ENCODE results near the gene RNF4. TPM values are rescaled to one million over a fixed set of nuclear protein-coding genes. Genes with fewer than 3 reads are reported as not detected.
A peak's percentile ranks its signal among the peaks of the same experiment; 100 is the strongest.
"Not testable (repeated sequence)": the region's sequence is repeated elsewhere in the genome, so short reads cannot be mapped to it uniquely, and the experiment has no call there.

The RNF4 gene
- total RNA-seq, 1 experiment from 2014 or later = 113 TPM

DNA sequence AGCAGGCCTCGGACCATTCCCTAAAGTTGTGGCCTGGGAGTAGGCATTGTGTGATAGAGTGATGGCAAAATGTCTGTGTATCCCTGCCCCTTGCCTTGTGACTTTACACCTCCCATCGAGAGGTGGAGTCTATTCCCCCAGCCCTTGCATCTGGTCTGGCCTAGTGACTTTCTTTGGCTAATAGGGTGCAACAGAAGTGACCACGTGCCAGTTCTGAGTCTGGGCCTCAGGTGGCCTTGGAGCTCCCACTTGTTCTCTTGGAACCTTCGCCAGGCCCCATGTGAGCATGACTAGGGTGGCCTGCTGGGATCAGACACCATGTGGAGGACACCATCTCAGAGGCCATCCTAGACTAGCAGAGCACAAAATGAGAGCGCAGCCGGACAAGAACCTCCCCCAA lies 3.9 kb upstream of the RNF4 start:
- TF ChIP-seq, protein P1, sequence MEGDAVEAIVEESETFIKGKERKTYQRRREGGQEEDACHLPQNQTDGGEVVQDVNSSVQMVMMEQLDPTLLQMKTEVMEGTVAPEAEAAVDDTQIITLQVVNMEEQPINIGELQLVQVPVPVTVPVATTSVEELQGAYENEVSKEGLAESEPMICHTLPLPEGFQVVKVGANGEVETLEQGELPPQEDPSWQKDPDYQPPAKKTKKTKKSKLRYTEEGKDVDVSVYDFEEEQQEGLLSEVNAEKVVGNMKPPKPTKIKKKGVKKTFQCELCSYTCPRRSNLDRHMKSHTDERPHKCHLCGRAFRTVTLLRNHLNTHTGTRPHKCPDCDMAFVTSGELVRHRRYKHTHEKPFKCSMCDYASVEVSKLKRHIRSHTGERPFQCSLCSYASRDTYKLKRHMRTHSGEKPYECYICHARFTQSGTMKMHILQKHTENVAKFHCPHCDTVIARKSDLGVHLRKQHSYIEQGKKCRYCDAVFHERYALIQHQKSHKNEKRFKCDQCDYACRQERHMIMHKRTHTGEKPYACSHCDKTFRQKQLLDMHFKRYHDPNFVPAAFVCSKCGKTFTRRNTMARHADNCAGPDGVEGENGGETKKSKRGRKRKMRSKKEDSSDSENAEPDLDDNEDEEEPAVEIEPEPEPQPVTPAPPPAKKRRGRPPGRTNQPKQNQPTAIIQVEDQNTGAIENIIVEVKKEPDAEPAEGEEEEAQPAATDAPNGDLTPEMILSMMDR (conservative IDR thresholded peaks at IDR 0.05; ENCODE audit: low read depth, low read length) = no peak
- no peak for TF ChIP-seq EZH2 (IDR thresholded peaks at IDR 0.05; ENCODE audit: borderline replicate concordance, low read depth, low read length, poor library complexity, severe bottlenecking)
- Histone ChIP-seq H3K27ac (ENCODE audit: low read depth, low read length, poor library complexity, severe bottlenecking) (no peak overlapping the region), H3K4me1 (ENCODE audit: insufficient read depth, low read length, poor library complexity, severe bottlenecking) (no peaks in the 10 kb centered on the region), H3K36me3 (ENCODE audit: insufficient read depth, low read length, poor library complexity, severe bottlenecking) (no peaks in the 10 kb centered on the region), H3K27me3 (replicated peaks; ENCODE audit: insufficient read depth, low read depth, low read length, poor library complexity) (no peaks in the 10 kb centered on the region), H3K4me3 (ENCODE audit: low read depth, low read length, poor library complexity, severe bottlenecking) (no peak overlapping the region), H3K9me3 (ENCODE audit: low read depth, low read length, poor library complexity, severe bottlenecking) (no peaks in the 10 kb centered on the region)
- ChIA-PET POLR2A (ENCODE audit: low non-redundant PET) (no interaction called here), CTCF (no interaction called here)
- intact Hi-C loops (cut with micrococcal nuclease; ENCODE audit: unreplicated experiment) = no loop called here
- BruUV-seq (replicated peaks) = no TSS peak
- DNase-seq (ENCODE audit: low spot score) = no peak

DNA sequence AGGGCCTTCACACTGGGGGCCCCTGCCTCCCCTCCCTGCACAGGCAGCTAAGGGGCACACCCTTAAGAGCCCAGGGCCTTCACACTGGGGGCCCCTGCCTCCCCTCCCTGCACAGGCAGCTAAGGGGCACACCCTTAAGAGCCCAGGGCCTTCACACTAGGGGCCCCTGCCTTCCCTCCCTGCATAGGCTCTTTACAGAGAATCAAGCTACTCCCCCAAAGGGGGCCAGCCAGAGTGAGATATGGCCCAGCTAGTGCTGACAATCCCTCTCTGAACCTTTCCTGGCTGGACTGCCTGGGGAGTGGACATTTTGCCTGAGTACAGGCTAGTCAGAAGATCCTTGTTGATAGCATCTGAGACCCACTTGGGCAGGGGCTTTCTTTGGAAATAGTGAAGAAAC lies 3.4 kb upstream of the RNF4 start:
- BruUV-seq (replicated peaks); POLR2A ChIA-PET (ENCODE audit: low non-redundant PET); H3K36me3 ChIP-seq (ENCODE audit: insufficient read depth, low read length, poor library complexity, severe bottlenecking); DNase-seq (ENCODE audit: low spot score); intact Hi-C loops (cut with micrococcal nuclease; ENCODE audit: unreplicated experiment); H3K27me3 ChIP-seq (replicated peaks; ENCODE audit: insufficient read depth, low read depth, low read length, poor library complexity); H3K4me3 ChIP-seq (ENCODE audit: low read depth, low read length, poor library complexity, severe bottlenecking); H3K9me3 ChIP-seq (ENCODE audit: low read depth, low read length, poor library complexity, severe bottlenecking); H3K4me1 ChIP-seq (ENCODE audit: insufficient read depth, low read length, poor library complexity, severe bottlenecking); H3K27ac ChIP-seq (ENCODE audit: low read depth, low read length, poor library complexity, severe bottlenecking): not testable (repeated sequence)
- CTCF ChIA-PET = interaction anchor here (0.6 kb wide), 1 partner anchor 538 kb away, joined by 6 read pairs; no protein-coding TSS in a partner anchor

DNA sequence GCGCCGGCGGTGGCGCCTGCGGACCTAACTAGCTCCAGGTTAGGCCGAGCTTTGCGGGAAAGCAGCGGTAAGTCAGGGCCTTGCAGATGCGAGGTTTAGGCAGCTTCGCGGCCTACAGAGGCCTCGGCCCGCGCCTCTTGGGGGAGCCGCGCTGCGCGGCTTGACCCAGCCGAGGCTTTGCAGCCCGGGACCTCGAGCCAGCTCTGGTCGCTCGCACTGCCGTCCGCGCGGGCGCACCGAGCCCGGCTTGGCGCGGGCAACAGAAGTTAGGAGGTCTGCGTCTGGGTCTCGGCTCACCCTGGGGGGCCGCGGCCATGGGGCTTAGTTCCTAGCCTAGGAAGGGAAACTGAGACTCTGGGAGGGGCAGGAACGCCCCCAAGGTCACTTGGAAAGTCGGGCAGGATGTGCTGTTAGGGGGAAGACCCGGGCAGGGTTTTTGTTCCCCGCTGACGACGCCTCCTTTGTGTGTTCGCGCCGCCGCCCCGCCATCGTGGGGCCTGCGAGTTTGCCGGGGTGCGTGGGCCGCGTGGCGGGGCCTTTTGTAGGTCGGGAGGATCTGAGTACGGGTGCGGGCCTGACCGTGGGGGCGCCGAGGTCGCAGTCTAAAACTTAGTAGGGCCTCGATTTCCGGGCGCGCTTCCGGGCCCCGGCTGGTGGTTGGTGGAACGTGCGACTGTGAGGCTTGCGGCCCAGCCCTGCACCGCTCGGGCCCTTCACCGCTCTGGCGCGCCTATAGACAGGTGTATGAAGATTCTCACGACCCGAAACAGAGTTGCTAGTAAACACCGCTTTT lies 482 bp downstream of the RNF4 start:
- CTCF ChIA-PET = no interaction called here
- BruUV-seq (replicated peaks) = no TSS peak
- H3K27ac ChIP-seq (ENCODE audit: low read depth, low read length, poor library complexity, severe bottlenecking) = peak overlapping the region; percentile 96
- peak overlapping the region; percentile 89 for H3K4me3 ChIP-seq (ENCODE audit: low read depth, low read length, poor library complexity, severe bottlenecking)
- H3K4me1 ChIP-seq (ENCODE audit: insufficient read depth, low read length, poor library complexity, severe bottlenecking) = no peaks in the 10 kb centered on the region
- POLR2A ChIA-PET (ENCODE audit: low non-redundant PET) = no interaction called here
- intact Hi-C loops (cut with micrococcal nuclease; ENCODE audit: unreplicated experiment) = no loop called here
- TF ChIP-seq, protein P1 (conservative IDR thresholded peaks at IDR 0.05; ENCODE audit: low read depth, low read length) = no peak
- no peak for TF ChIP-seq EZH2 (IDR thresholded peaks at IDR 0.05; ENCODE audit: borderline replicate concordance, low read depth, low read length, poor library complexity, severe bottlenecking)
- H3K36me3 ChIP-seq (ENCODE audit: insufficient read depth, low read length, poor library complexity, severe bottlenecking) = peaks cover 38% of the 10 kb centered on the region
- peaks cover 6% of the 10 kb centered on the region for H3K9me3 ChIP-seq (ENCODE audit: low read depth, low read length, poor library complexity, severe bottlenecking)
- peak; percentile 49 for DNase-seq (ENCODE audit: low spot score)
- no peaks in the 10 kb centered on the region for H3K27me3 ChIP-seq (replicated peaks; ENCODE audit: insufficient read depth, low read depth, low read length, poor library complexity)

DNA sequence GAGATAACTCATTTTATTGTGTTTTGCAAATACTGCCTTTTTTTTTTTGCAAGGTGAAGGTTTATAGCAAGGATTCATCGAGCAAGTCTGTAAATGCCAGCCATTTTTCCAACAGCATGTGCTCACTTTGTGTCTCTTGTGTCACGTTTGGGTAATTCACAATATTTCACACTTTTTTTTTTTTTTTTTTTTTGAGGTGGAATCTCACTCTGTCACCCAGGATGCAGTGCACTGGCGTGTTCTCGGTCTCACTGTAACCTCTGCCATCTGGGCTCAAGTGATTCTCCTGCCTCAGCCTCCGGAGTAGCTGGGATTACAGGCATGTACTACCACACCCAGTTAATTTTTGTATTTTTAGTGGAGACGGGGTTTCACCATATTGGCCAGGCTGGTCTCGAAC lies 1.9 kb downstream of the RNF4 start:
- no peaks in the 10 kb centered on the region for H3K4me1 ChIP-seq (ENCODE audit: insufficient read depth, low read length, poor library complexity, severe bottlenecking)
- POLR2A ChIA-PET (ENCODE audit: low non-redundant PET) = no interaction called here
- no peak for DNase-seq (ENCODE audit: low spot score)
- H3K36me3 ChIP-seq (ENCODE audit: insufficient read depth, low read length, poor library complexity, severe bottlenecking) = peaks cover 40% of the 10 kb centered on the region
- peaks cover 6% of the 10 kb centered on the region for H3K9me3 ChIP-seq (ENCODE audit: low read depth, low read length, poor library complexity, severe bottlenecking)
- H3K4me3 ChIP-seq (ENCODE audit: low read depth, low read length, poor library complexity, severe bottlenecking) = peak overlapping the region; percentile 89
- no peak overlapping the region for H3K27ac ChIP-seq (ENCODE audit: low read depth, low read length, poor library complexity, severe bottlenecking)
- intact Hi-C loops (cut with micrococcal nuclease; ENCODE audit: unreplicated experiment) = no loop called here
- CTCF ChIA-PET = no interaction called here
- no TSS peak for BruUV-seq (replicated peaks)
- H3K27me3 ChIP-seq (replicated peaks; ENCODE audit: insufficient read depth, low read depth, low read length, poor library complexity) = no peaks in the 10 kb centered on the region
- TF ChIP-seq, protein P1 (conservative IDR thresholded peaks at IDR 0.05; ENCODE audit: low read depth, low read length) = no peak
- no peak for TF ChIP-seq EZH2 (IDR thresholded peaks at IDR 0.05; ENCODE audit: borderline replicate concordance, low read depth, low read length, poor library complexity, severe bottlenecking)
